Ishikawa (cell line): Measurements from ENCODE around the gene PCDH15.

ENCODE experiments used
- CEBPB ChIP-seq: IDR thresholded peaks from 2 replicates; pipeline ENCODE4 v1.6.1; 2012
- CREB1 ChIP-seq: IDR thresholded peaks from 2 replicates; pipeline ENCODE4 v1.6.1; 2012; ENCODE audit warnings: low read depth
- EGR1 ChIP-seq: IDR thresholded peaks from 2 replicates; pipeline ENCODE4 v1.6.1; 2012
- EP300 ChIP-seq: IDR thresholded peaks from 2 replicates; pipeline ENCODE4 v1.6.1; 2012; ENCODE audit warnings: borderline replicate concordance
- FOXM1 ChIP-seq: IDR thresholded peaks from 2 replicates; pipeline ENCODE4 v1.6.1; 2012; ENCODE audit warnings: low read depth, borderline replicate concordance
- MAX ChIP-seq: IDR thresholded peaks from 2 replicates; pipeline ENCODE4 v1.6.1; 2012
- NFIC ChIP-seq: IDR thresholded peaks from 2 replicates; pipeline ENCODE4 v1.6.1; 2012
- RAD21 ChIP-seq: IDR thresholded peaks from 2 replicates; pipeline ENCODE4 v1.6.1; 2012; ENCODE audit warnings: low read depth
- REST ChIP-seq: IDR thresholded peaks from 2 replicates; pipeline ENCODE4 v1.6.1; 2012; ENCODE audit warnings: low read depth, mild to moderate bottlenecking
- TAF1 ChIP-seq: IDR thresholded peaks from 2 replicates; pipeline ENCODE4 v1.6.1; 2012; ENCODE audit warnings: low read depth, mild to moderate bottlenecking
- TCF12 ChIP-seq: IDR thresholded peaks from 2 replicates; pipeline ENCODE4 v1.6.1; 2012; ENCODE audit warnings: low read depth
- TEAD4 ChIP-seq: IDR thresholded peaks from 2 replicates; pipeline ENCODE4 v1.6.1; 2012
- USF1 ChIP-seq: IDR thresholded peaks from 2 replicates; pipeline ENCODE4 v1.6.1; 2012
- YY1 ChIP-seq: IDR thresholded peaks from 2 replicates; pipeline ENCODE4 v1.6.1; 2012; ENCODE audit warnings: low read depth
- ZBTB7A ChIP-seq: IDR thresholded peaks from 2 replicates; pipeline ENCODE4 v1.6.1; 2012; ENCODE audit warnings: low read depth

The PCDH15 gene

GRCh38 chr10:54800741-54801421 is at the start of gene PCDH15:
PCDH15 (minus strand) TSS chr10:54801231; CDS start chr10:54664262, 136,969 bp downstream.
- no peak for TF ChIP-seq TCF12
- peak; percentile 30; the same call in 1 of the 2 replicates for TF ChIP-seq RAD21
- TF ChIP-seq YY1 = no peak

- TF ChIP-seq CEBPB = no peak
- TF ChIP-seq TCF12 = no peak
- no peak for TF ChIP-seq MAX
- no peak for TF ChIP-seq RAD21
- no peak for TF ChIP-seq REST
- no peak for TF ChIP-seq FOXM1
- no peak for TF ChIP-seq YY1
- no peak for TF ChIP-seq ZBTB7A
- TF ChIP-seq TEAD4 = no peak
- no peak for TF ChIP-seq TAF1
- no peak for TF ChIP-seq EP300
- TF ChIP-seq NFIC = no peak
- no peak for TF ChIP-seq EGR1
- no peak for TF ChIP-seq USF1
- no peak for TF ChIP-seq CREB1
These were observed 42.9 kb upstream of the PCDH15 start for GRCh38 chr10:54843932-54844331.

GRCh38 chr10:54843085-54843646 is 42.1 kb upstream of the PCDH15 start:
- TF ChIP-seq USF1 (no peak), FOXM1 (no peak), REST (no peak), TEAD4 (no peak), TAF1 (no peak), CREB1 (no peak)

GRCh38 chr10:54837479-54837878 is 36.4 kb upstream of the PCDH15 start:
- TF ChIP-seq REST (no peak), TAF1 (no peak)

- TF ChIP-seq CREB1 (no peak), CEBPB (no peak), TCF12 (no peak), ZBTB7A (no peak), REST (no peak), USF1 (no peak), NFIC (no peak), RAD21 (no peak), FOXM1 (no peak), EGR1 (no peak), MAX (no peak), EP300 (no peak), TAF1 (no peak), TEAD4 (no peak), YY1 (no peak)
These were observed 32.0 kb upstream of the PCDH15 start for GRCh38 chr10:54833029-54833428.
